Measurements from ENCODE around the gene TXNDC15. TPM values are rescaled to one million over a fixed set of nuclear protein-coding genes. Genes with fewer than 3 reads are reported as not detected.

The TXNDC15 gene
- total and polyA plus RNA-seq, 2 of the 13 experiments (the other 11 are each of a cell fraction or from before 2014, with no cell fraction given): 22.2 to 49.9 TPM

DNA sequence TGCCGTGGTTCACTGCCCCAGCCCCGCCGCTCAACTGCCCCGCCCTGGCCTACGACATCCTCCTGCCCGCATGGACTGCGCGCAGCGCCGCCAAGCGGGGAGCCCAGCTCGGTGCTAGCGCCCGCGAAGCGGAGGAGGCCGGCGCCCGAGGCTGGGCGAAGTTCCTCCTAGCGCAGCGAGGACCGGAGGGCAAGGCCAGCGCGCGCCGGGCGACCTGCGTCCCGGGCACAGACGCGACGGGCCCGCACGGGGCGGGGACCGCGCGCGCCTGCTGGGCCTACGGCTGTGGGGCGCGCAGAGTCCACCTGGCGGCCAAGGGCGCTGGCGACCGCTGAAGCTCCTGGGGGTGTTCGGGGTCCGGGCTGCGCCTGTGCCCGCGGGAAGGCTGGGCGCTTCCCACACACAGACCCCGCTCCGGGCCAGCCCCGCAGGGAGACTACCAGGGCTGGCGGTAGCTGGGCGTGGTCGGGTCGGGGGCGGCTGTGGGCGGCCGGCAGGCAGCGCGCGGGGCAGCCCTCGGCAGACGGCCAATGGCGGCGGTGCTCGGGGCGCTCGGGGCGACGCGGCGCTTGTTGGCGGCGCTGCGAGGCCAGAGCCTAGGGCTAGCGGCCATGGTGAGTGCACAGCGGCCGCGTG is 30.6 kb downstream of the TXNDC15 start, which contains the start of gene PCBD2 (continued):
- TF ChIP-seq, protein P1, sequence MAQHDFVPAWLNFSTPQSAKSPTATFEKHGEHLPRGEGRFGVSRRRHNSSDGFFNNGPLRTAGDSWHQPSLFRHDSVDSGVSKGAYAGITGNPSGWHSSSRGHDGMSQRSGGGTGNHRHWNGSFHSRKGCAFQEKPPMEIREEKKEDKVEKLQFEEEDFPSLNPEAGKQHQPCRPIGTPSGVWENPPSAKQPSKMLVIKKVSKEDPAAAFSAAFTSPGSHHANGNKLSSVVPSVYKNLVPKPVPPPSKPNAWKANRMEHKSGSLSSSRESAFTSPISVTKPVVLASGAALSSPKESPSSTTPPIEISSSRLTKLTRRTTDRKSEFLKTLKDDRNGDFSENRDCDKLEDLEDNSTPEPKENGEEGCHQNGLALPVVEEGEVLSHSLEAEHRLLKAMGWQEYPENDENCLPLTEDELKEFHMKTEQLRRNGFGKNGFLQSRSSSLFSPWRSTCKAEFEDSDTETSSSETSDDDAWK (CRISPR knock-in tag; IDR thresholded peaks at IDR 0.05): no peak
- TF ChIP-seq MZF1 (CRISPR knock-in tag; IDR thresholded peaks at IDR 0.05; ENCODE audit: borderline replicate concordance): no peak
- 0 out of 2 replicates have a peak, but pooled peaks have one; percentile 36 for TF ChIP-seq ZNF329 (CRISPR knock-in tag; IDR thresholded peaks at IDR 0.05; ENCODE audit: low read depth)
- TF ChIP-seq ZNF256 (CRISPR knock-in tag; conservative IDR thresholded peaks at IDR 0.05): 0 out of 2 replicates have a peak, but pooled peaks have one; percentile 68
- 0 out of 2 replicates have a peak, but pooled peaks have one; percentile 25 for TF ChIP-seq SIN3A (IDR thresholded peaks at IDR 0.05; ENCODE audit: borderline replicate concordance, low read depth, low read length)
- no peak for TF ChIP-seq KDM6A (CRISPR knock-in tag; IDR thresholded peaks at IDR 0.05; ENCODE audit: low read depth)
- peak; percentile 95 for TF ChIP-seq ZNF556 (CRISPR knock-in tag; IDR thresholded peaks at IDR 0.05; ENCODE audit: borderline replicate concordance)
- peak; percentile 73; the same call in 1 of the 2 replicates for TF ChIP-seq ZNF775 (CRISPR knock-in tag; IDR thresholded peaks at IDR 0.05; ENCODE audit: borderline replicate concordance)
- TF ChIP-seq, protein P2, sequence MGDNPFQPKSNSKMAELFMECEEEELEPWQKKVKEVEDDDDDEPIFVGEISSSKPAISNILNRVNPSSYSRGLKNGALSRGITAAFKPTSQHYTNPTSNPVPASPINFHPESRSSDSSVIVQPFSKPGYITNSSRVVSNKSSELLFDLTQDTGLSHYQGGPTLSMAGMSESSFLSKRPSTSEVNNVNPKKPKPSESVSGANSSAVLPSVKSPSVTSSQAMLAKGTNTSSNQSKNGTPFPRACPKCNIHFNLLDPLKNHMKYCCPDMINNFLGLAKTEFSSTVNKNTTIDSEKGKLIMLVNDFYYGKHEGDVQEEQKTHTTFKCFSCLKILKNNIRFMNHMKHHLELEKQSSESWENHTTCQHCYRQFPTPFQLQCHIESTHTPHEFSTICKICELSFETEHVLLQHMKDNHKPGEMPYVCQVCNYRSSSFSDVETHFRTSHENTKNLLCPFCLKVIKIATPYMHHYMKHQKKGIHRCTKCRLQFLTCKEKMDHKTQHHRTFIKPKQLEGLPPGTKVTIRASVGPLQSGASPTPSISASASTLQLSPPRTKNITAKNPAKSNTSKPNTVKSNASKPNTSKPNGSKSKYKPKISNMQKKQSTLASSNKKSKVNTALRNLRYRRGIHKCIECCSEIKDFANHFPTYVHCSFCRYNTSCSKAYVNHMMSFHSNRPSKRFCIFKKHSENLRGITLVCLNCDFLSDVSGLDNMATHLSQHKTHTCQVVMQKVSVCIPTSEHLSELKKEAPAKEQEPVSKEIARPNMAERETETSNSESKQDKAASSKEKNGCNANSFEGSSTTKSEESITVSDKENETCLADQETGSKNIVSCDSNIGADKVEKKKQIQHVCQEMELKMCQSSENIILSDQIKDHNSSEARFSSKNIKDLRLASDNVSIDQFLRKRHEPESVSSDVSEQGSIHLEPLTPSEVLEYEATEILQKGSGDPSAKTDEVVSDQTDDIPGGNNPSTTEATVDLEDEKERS (CRISPR knock-in tag; IDR thresholded peaks at IDR 0.05): no peak
- TF ChIP-seq JARID2 (CRISPR knock-in tag; IDR thresholded peaks at IDR 0.05; ENCODE audit: insufficient replicate concordance): no peak
- TF ChIP-seq, protein P3, sequence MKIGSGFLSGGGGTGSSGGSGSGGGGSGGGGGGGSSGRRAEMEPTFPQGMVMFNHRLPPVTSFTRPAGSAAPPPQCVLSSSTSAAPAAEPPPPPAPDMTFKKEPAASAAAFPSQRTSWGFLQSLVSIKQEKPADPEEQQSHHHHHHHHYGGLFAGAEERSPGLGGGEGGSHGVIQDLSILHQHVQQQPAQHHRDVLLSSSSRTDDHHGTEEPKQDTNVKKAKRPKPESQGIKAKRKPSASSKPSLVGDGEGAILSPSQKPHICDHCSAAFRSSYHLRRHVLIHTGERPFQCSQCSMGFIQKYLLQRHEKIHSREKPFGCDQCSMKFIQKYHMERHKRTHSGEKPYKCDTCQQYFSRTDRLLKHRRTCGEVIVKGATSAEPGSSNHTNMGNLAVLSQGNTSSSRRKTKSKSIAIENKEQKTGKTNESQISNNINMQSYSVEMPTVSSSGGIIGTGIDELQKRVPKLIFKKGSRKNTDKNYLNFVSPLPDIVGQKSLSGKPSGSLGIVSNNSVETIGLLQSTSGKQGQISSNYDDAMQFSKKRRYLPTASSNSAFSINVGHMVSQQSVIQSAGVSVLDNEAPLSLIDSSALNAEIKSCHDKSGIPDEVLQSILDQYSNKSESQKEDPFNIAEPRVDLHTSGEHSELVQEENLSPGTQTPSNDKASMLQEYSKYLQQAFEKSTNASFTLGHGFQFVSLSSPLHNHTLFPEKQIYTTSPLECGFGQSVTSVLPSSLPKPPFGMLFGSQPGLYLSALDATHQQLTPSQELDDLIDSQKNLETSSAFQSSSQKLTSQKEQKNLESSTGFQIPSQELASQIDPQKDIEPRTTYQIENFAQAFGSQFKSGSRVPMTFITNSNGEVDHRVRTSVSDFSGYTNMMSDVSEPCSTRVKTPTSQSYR (CRISPR knock-in tag; IDR thresholded peaks at IDR 0.05; ENCODE audit: borderline replicate concordance): peak; percentile 16; the same call in 1 of the 2 replicates
- TF ChIP-seq HMG20A (CRISPR knock-in tag; IDR thresholded peaks at IDR 0.05; ENCODE audit: borderline replicate concordance): no peak
- peak; percentile 31 for TF ChIP-seq ZNF883 (CRISPR knock-in tag; IDR thresholded peaks at IDR 0.05; ENCODE audit: not compliant biosample characterization)
- peak; percentile 63 for TF ChIP-seq HES4 (CRISPR knock-in tag; IDR thresholded peaks at IDR 0.05; ENCODE audit: borderline replicate concordance)
- peak; percentile 52; the same call in 1 of the 2 replicates for TF ChIP-seq DR1 (CRISPR knock-in tag; IDR thresholded peaks at IDR 0.05)
- no peak for TF ChIP-seq ZNF569 (CRISPR knock-in tag; IDR thresholded peaks at IDR 0.05; ENCODE audit: borderline replicate concordance)
- TF ChIP-seq ATF7-NPFF (CRISPR knock-in tag; IDR thresholded peaks at IDR 0.05; ENCODE audit: low read depth): peak; percentile 85
- TF ChIP-seq ZBTB7A (CRISPR knock-in tag; IDR thresholded peaks at IDR 0.05): peak; percentile 12; the same call in 1 of the 2 replicates
- no peak for TF ChIP-seq ZFAT (CRISPR knock-in tag; conservative IDR thresholded peaks at IDR 0.05)
- TF ChIP-seq MEIS1 (CRISPR knock-in tag; IDR thresholded peaks at IDR 0.05; ENCODE audit: borderline replicate concordance): no peak
- TF ChIP-seq CBX2 (IDR thresholded peaks at IDR 0.05; ENCODE audit: low read depth, low read length): no peak
- TF ChIP-seq CBX2 (CRISPR knock-in tag; IDR thresholded peaks at IDR 0.05; ENCODE audit: low read depth): no peak

Measured in HepG2 (cell line).